IMR-90 (cell line): ENCODE results near the gene MSANTD1. TPM values are rescaled to one million over a fixed set of nuclear protein-coding genes. Genes with fewer than 3 reads are reported as not detected.

Experiments used
- ATAC-seq: fragments of 200-7000 bp; cut with Tn5 transposase; 2 replicates; pipeline ENCODE4 v1.9.1; 2020; ENCODE audit warnings: low read depth, mild to moderate bottlenecking, moderate library complexity
- BruUV-seq: library from RNA; stranded (reverse); fragments of 400-500 nt; replicated peaks from 2 replicates; lab custom pipeline; 2021; lab: Mats Ljungman, UMichigan
- CTCF ChIA-PET: fragments of 300-600 bp; formaldehyde crosslinking; extraction: SDS; loops from one replicate; lab custom pipeline; 2021; ENCODE audit warnings: antibody characterized with exemption; lab: Yijun Ruan, JAX
- POLR2A ChIA-PET: fragments of 300-600 bp; sonication (Branson Sonifier 250); formaldehyde crosslinking; loops from one replicate; lab custom pipeline; 2022; ENCODE audit warnings: antibody characterized with exemption; ENCODE audit not compliant: unreplicated experiment; lab: Charles Lee
- DNase-seq: peaks from one replicate; pipeline ENCODE4 v3.0.0; 2013
- H2AFZ ChIP-seq: replicated peaks from 2 replicates; pipeline ENCODE3; 2013; ENCODE audit warnings: low read length, mild to moderate bottlenecking; ENCODE audit not compliant: poor library complexity
- H2AK5ac ChIP-seq: 2 replicates; pipeline ENCODE4 v1.6.1; 2013; ENCODE audit warnings: low read depth, low read length, inconsistent platforms
- H2AK9ac ChIP-seq: replicated peaks from 2 replicates; pipeline ENCODE3; 2013; ENCODE audit warnings: mild to moderate bottlenecking, low read depth, low read length, moderate library complexity; ENCODE audit not compliant: poor library complexity
- H2BK120ac ChIP-seq: 2 replicates; pipeline ENCODE4 v1.6.1; 2013; ENCODE audit warnings: low read depth, low read length, inconsistent platforms
- H2BK15ac ChIP-seq: 3 replicates; pipeline ENCODE4 v1.6.1; 2013; ENCODE audit warnings: low read depth, low read length, inconsistent platforms
- H2BK20ac ChIP-seq: 2 replicates; pipeline ENCODE4 v1.6.1; 2013; ENCODE audit warnings: low read depth, mild to moderate bottlenecking, inconsistent platforms, low read length, moderate library complexity
- H2BK5ac ChIP-seq: 2 replicates; pipeline ENCODE4 v1.6.1; 2013; ENCODE audit warnings: mild to moderate bottlenecking, low read depth, low read length, inconsistent platforms; ENCODE audit not compliant: poor library complexity, severe bottlenecking
- H3K14ac ChIP-seq: replicated peaks from 2 replicates; pipeline ENCODE4 v1.6.1; 2013; ENCODE audit warnings: low read depth, low read length, inconsistent platforms
- H3K18ac ChIP-seq: 2 replicates; pipeline ENCODE4 v1.6.1; 2013; ENCODE audit warnings: low read depth, low read length, control low read depth
- H3K23ac ChIP-seq: 2 replicates; pipeline ENCODE4 v1.6.1; 2013; ENCODE audit warnings: low read depth, low read length, inconsistent platforms
- H3K27ac ChIP-seq: 2 replicates; pipeline ENCODE4 v1.5.1; 2013; ENCODE audit warnings: mild to moderate bottlenecking, control low read depth, low read length; ENCODE audit not compliant: insufficient read depth
- H3K27me3 ChIP-seq: 2 replicates; pipeline ENCODE4 v1.6.1; 2013; ENCODE audit warnings: low read length; ENCODE audit not compliant: control insufficient read depth, insufficient read depth
- H3K36me3 ChIP-seq: 2 replicates; pipeline ENCODE4 v1.6.1; 2013; ENCODE audit warnings: low read length, mixed read lengths; ENCODE audit not compliant: control insufficient read depth, insufficient read depth
- H3K4ac ChIP-seq: 2 replicates; pipeline ENCODE4 v1.6.1; 2013; ENCODE audit warnings: low read depth, low read length, inconsistent platforms
- H3K4me1 ChIP-seq: 2 replicates; pipeline ENCODE4 v1.6.1; 2013; ENCODE audit warnings: low read length, mixed read lengths; ENCODE audit not compliant: control insufficient read depth, insufficient read depth
- H3K4me2 ChIP-seq: 2 replicates; pipeline ENCODE4 v1.6.1; 2013; ENCODE audit warnings: low read depth, mild to moderate bottlenecking, control low read depth, low read length, moderate library complexity
- H3K4me3 ChIP-seq: 2 replicates; pipeline ENCODE4 v1.5.1; 2013; ENCODE audit warnings: low read depth, mild to moderate bottlenecking, control low read depth, low read length, moderate library complexity; ENCODE audit not compliant: insufficient read depth
- H3K56ac ChIP-seq: 2 replicates; pipeline ENCODE4 v1.6.1; 2013; ENCODE audit warnings: low read length, inconsistent platforms; ENCODE audit not compliant: insufficient read depth; ENCODE audit errors: extremely low read depth
- H3K79me1 ChIP-seq, 2 experiments: 2 replicates each; pipeline ENCODE4 v1.6.1; 2013; ENCODE audit warnings: low read length in 2 of 2, inconsistent platforms in 1 of 2, low read depth in 1 of 2
- H3K9ac ChIP-seq: 2 replicates; pipeline ENCODE4 v1.6.1; 2013; ENCODE audit warnings: low read depth, low read length, control low read depth
- H3K9me1 ChIP-seq: 2 replicates; pipeline ENCODE4 v1.6.1; 2013; ENCODE audit warnings: low read length, inconsistent platforms; ENCODE audit not compliant: insufficient read depth
- H3K9me3 ChIP-seq: 2 replicates; pipeline ENCODE4 v1.6.1; 2013; ENCODE audit warnings: low read length; ENCODE audit not compliant: control insufficient read depth, insufficient read depth
- H4K20me1 ChIP-seq: 2 replicates; pipeline ENCODE4 v1.6.1; 2013; ENCODE audit warnings: low read length, inconsistent platforms; ENCODE audit not compliant: insufficient read depth
- H4K5ac ChIP-seq: 2 replicates; pipeline ENCODE4 v1.6.1; 2013; ENCODE audit warnings: mild to moderate bottlenecking, low read depth, low read length, control low read depth
- H4K8ac ChIP-seq, 2 experiments: 2 replicates each; pipeline ENCODE4 v1.6.1; 2013; ENCODE audit warnings: low read depth in 2 of 2, low read length in 2 of 2, control low read depth in 1 of 2, inconsistent platforms in 1 of 2
- H4K91ac ChIP-seq: 2 replicates; pipeline ENCODE4 v1.6.1; 2013; ENCODE audit warnings: low read depth, low read length, inconsistent platforms; ENCODE audit not compliant: insufficient read depth
- BHLHE40 ChIP-seq: fragments of 150-350 bp; IDR thresholded peaks from 2 replicates; pipeline ENCODE4 v1.6.1; 2016; ENCODE audit warnings: mild to moderate bottlenecking, low read depth, low read length
- CHD1 ChIP-seq: IDR thresholded peaks from 2 replicates; pipeline ENCODE4 v1.6.1; 2012; ENCODE audit warnings: low read depth, low read length, improper control_type of control experiment
- MAZ ChIP-seq: IDR thresholded peaks from 2 replicates; pipeline ENCODE4 v1.6.1; 2012; ENCODE audit warnings: low read depth, mild to moderate bottlenecking, low read length, improper control_type of control experiment, moderate library complexity, borderline replicate concordance
- MXI1 ChIP-seq: IDR thresholded peaks from 2 replicates; pipeline ENCODE4 v1.6.1; 2012; ENCODE audit warnings: low read depth, mild to moderate bottlenecking, low read length, moderate library complexity, borderline replicate concordance
- NFE2L2 ChIP-seq: fragments of 150-350 bp; IDR thresholded peaks from 2 replicates; pipeline ENCODE4 v1.6.1; 2016; ENCODE audit warnings: low read depth, mild to moderate bottlenecking, low read length
- POLR2A ChIP-seq: IDR thresholded peaks from 2 replicates; pipeline ENCODE4 v1.6.1; 2012; ENCODE audit warnings: mild to moderate bottlenecking, low read depth, low read length
- RAD21 ChIP-seq: IDR thresholded peaks from 2 replicates; pipeline ENCODE4 v1.6.1; 2012; ENCODE audit warnings: low read length, improper control_type of control experiment
- RFX5 ChIP-seq: IDR thresholded peaks from 2 replicates; pipeline ENCODE4 v1.8.0; 2012; ENCODE audit warnings: low read depth, mild to moderate bottlenecking, low read length, moderate library complexity
- USF2 ChIP-seq: fragments of 150-350 bp; IDR thresholded peaks from 2 replicates; pipeline ENCODE4 v1.6.1; 2017; ENCODE audit warnings: mild to moderate bottlenecking, antibody characterized with exemption, low read length, low read depth
- WGBS, 2 experiments: methylation state at CpG; one replicate each; pipeline versions ENCODE4 v1.1.5 to v1.1.7; 2013; ENCODE audit warnings: missing lambda C conversion rate in 2 of 2; ENCODE audit not compliant: insufficient read length in 1 of 2; ENCODE audit errors: extremely low coverage in 2 of 2; 5-methylcytosine and 5-hydroxymethylcytosine counted together
- dilution Hi-C: fragments of 300-500 bp; cut with HindIII; formaldehyde crosslinking; loops from one replicate; pipeline ENCODE4 v1.14.3; 2018; ENCODE audit warnings: low sequenced_read_pairs; ENCODE audit not compliant: unreplicated experiment
- in situ Hi-C: fragments of 300-500 bp; cut with MboI; formaldehyde crosslinking; loops from 3 replicates; pipeline ENCODE4 v1.14.3; 2019; ENCODE audit warnings: low sequenced_read_pairs, inconsistent platforms, mixed read lengths
- intact Hi-C: fragments of 100-400 bp; cut with micrococcal nuclease; formaldehyde crosslinking; loops from 2 replicates; pipeline ENCODE4 v1.10.0; 2022
- polyA plus RNA-seq, 3 experiments: library from polyadenylated mRNA; depleted of rRNA; stranded (reverse); fragments of >200 nt; gene quantifications; 2 replicates each; pipeline ENCODE4 v1.2.3, GENCODE V29; 2012; ENCODE audit warnings: low replicate concordance in 1 of 3
- total RNA-seq: library from RNA; depleted of rRNA; stranded (reverse); fragments of >200 nt; gene quantifications from 2 replicates; pipeline ENCODE4 v1.2.3, GENCODE V29; 2012

Gene MSANTD1
- total and polyA plus RNA-seq, 2 of the 4 experiments (the other 2 are of a cell fraction), result under 0.01 to 0.07 TPM

GRCh38 chr4:3246458-3247398 is 2.2 kb upstream of the MSANTD1 start:
- Histone ChIP-seq H4K20me1 (peaks cover 8% of the 10 kb centered on the region), H3K23ac (no peak overlapping the region), H3K18ac (no peak overlapping the region), H3K36me3 (peaks cover 10% of the 10 kb centered on the region; the same call in 1 of the 2 replicates), H3K4me3 (no peak overlapping the region), H2BK20ac (no peak overlapping the region), H3K9me3 (no peaks in the 10 kb centered on the region), H3K9ac (no peak overlapping the region), H3K56ac (no peak overlapping the region), H4K91ac (no peak overlapping the region), H3K27me3 (no peaks in the 10 kb centered on the region), H2BK15ac (no peak overlapping the region), H3K4ac (no peak overlapping the region), H3K27ac (no peak overlapping the region), H3K9me1 (peaks cover 5% of the 10 kb centered on the region; the same call in 1 of the 2 replicates), H2AFZ (no peak overlapping the region), H2AK9ac (peak overlapping the region; percentile 37), H4K8ac (no peak overlapping the region), H4K5ac (no peak overlapping the region), H3K4me1 (peaks cover 4% of the 10 kb centered on the region), H2AK5ac (no peak overlapping the region), H2BK5ac (no peak overlapping the region), H3K79me1 (peaks cover 0 to 3% of the 10 kb centered on the region in 2 experiments; a peak in 1 of 4 replicates), H2BK120ac (no peak overlapping the region), H3K4me2 (no peak overlapping the region), H3K14ac (no peak overlapping the region)
- no TSS peak for BruUV-seq
- dilution Hi-C loops, result no loop called here
- WGBS, 2 experiments, result 82% methylated on average over 5 of the region's 16 CpGs; no CpG with 5 or more reads in 1 of the 2 experiments
- no peak for ATAC-seq
- in situ Hi-C loops, result no loop called here
- ChIA-PET CTCF (interaction anchor here (0.6 kb wide), 1 partner anchor 25 kb away, joined by 3 read pairs; no protein-coding TSS in a partner anchor), POLR2A (no interaction called here)
- DNase-seq, result no peak
- intact Hi-C loops, result no loop called here
- TF ChIP-seq USF2 (no peak), NFE2L2 (no peak), MAZ (no peak), CHD1 (no peak), RFX5 (no peak), POLR2A (no peak), RAD21 (no peak), BHLHE40 (no peak), MXI1 (no peak)
